HG03135 (cell line): Measurements from ENCODE around the gene NUDT1.

Experiments
- ATAC-seq: cut with Tn5 transposase; IDR thresholded peaks from one replicate; pipeline ENCODE4 v1.9.1; 2021; ENCODE audit warnings: mild to moderate bottlenecking, moderate library complexity; ENCODE audit not compliant: unreplicated experiment

The NUDT1 gene

GRCh38 chr7:2222516-2222915 lies 19.5 kb upstream of the NUDT1 start:
- no peak for ATAC-seq

- no peak for ATAC-seq
Measured at GRCh38 chr7:2223321-2223720, 18.7 kb upstream of the NUDT1 start.

GRCh38 chr7:2224491-2224928 lies 17.5 kb upstream of the NUDT1 start:
- no peak for ATAC-seq

GRCh38 chr7:2224934-2225333 lies 17.1 kb upstream of the NUDT1 start:
- ATAC-seq: no peak

GRCh38 chr7:2225336-2225735 lies 16.7 kb upstream of the NUDT1 start:
- ATAC-seq: no peak

- ATAC-seq: no peak
Measured at GRCh38 chr7:2225830-2226229, 16.2 kb upstream of the NUDT1 start.

- no peak for ATAC-seq
Measured at GRCh38 chr7:2227699-2228098, 14.3 kb upstream of the NUDT1 start.

- ATAC-seq: no peak
Measured at GRCh38 chr7:2228921-2229320, 13.1 kb upstream of the NUDT1 start.

- ATAC-seq: no peak
Measured at GRCh38 chr7:2229467-2229866, 12.6 kb upstream of the NUDT1 start.

GRCh38 chr7:2230226-2230625 lies 11.8 kb upstream of the NUDT1 start:
- ATAC-seq: no peak

- ATAC-seq: no peak
Measured at GRCh38 chr7:2230882-2231281, 11.1 kb upstream of the NUDT1 start.

GRCh38 chr7:2231992-2232765 lies 9.8 kb upstream of the NUDT1 start:
- ATAC-seq: peak; percentile 25

GRCh38 chr7:2232766-2233520 lies 9.1 kb upstream of the NUDT1 start, which contains the start of gene MAD1L1:
Gene MAD1L1 (minus strand): TSS chr7:2232945. CDS start chr7:2230133, 2,812 bp downstream.
- ATAC-seq: peak; percentile 69

- ATAC-seq: no peak
Measured at GRCh38 chr7:2233926-2234325, 8.1 kb upstream of the NUDT1 start.

- peak; percentile 56 for ATAC-seq
Measured at GRCh38 chr7:2237109-2237602, 4.9 kb upstream of the NUDT1 start.

GRCh38 chr7:2239242-2239641 lies 2.8 kb upstream of the NUDT1 start:
- ATAC-seq: no peak

- peak; percentile 20 for ATAC-seq
Measured at GRCh38 chr7:2242541-2243429, 759 bp downstream of the NUDT1 start.

GRCh38 chr7:2243458-2243857 lies 1.4 kb downstream of the NUDT1 start:
- no peak for ATAC-seq

GRCh38 chr7:2244404-2244995 lies 2.5 kb downstream of the NUDT1 start:
- no peak for ATAC-seq

GRCh38 chr7:2245883-2246675 lies 4.1 kb downstream of the NUDT1 start:
- ATAC-seq: no peak
